ENCODE measurements around the gene COG8. TPM values are rescaled to one million over a fixed set of nuclear protein-coding genes. Genes with fewer than 3 reads are reported as not detected.

Gene COG8
- total RNA-seq: 34.5 and 35.8 TPM in 2 replicates

GRCh38 chr16:69339289-69340094, at the start of gene COG8, which contains the start of gene NIP7:
TSS of gene COG8 (minus strand) at chr16:69339564. CDS start at chr16:69339552, 12 bp downstream.
TSS of gene NIP7 (plus strand) at chr16:69339772. CDS start at chr16:69339830, 58 bp downstream.

GRCh38 chr16:69351309-69352027, 12.1 kb upstream of the COG8 start, which contains the start of gene TMED6:
TSS of gene TMED6 (minus strand) at chr16:69351786. CDS start at chr16:69351753, 33 bp downstream.

GRCh38 chr16:69330286-69331109, 8.9 kb downstream of the COG8 start, which contains the start of gene PDF:
TSS of gene PDF (minus strand) at chr16:69330588. CDS start at chr16:69330570, 18 bp downstream.

GRCh38 chr16:69310653-69311532, 28.5 kb downstream of the COG8 start, which contains the start of gene VPS4A:
TSS of gene VPS4A (plus strand) at chr16:69311350. CDS start at chr16:69311512, 162 bp downstream.

Other genes starting within 250 kb of the COG8 start
- under 0.01 TPM in 1 of 2 replicates, not detected in the other for gene HAS3, start 233.9 kb downstream of the COG8 start, total RNA-seq
- 43.7 and 56.7 TPM in 2 replicates for gene CHTF8, start 207.0 kb downstream of the COG8 start, total RNA-seq
- 16.3 and 19.2 TPM in 2 replicates for gene UTP4, start 206.9 kb downstream of the COG8 start, total RNA-seq
- gene SNTB2, start 152.4 kb downstream of the COG8 start, total RNA-seq: 25.4 and 25.9 TPM in 2 replicates
- gene VPS4A, start 28.2 kb downstream of the COG8 start, total RNA-seq: 32.7 and 34.0 TPM in 2 replicates
- 23.9 and 25.6 TPM in 2 replicates for gene PDF, start 9.0 kb downstream of the COG8 start, total RNA-seq
- gene NIP7, start 208 bp upstream of the COG8 start, total RNA-seq: 22.0 and 23.5 TPM in 2 replicates
- not detected in 2 replicates for gene TMED6, start 12.2 kb upstream of the COG8 start, total RNA-seq
- 6.8 and 8.2 TPM in 2 replicates for gene TERF2, start 46.4 kb upstream of the COG8 start, total RNA-seq
- gene CYB5B, start 85.1 kb upstream of the COG8 start, total RNA-seq: 80.5 and 80.6 TPM in 2 replicates
- gene NFAT5, start 226.4 kb upstream of the COG8 start, total RNA-seq: 4.0 and 4.7 TPM in 2 replicates